SK-N-MC (cell line): ENCODE measurements around the gene CADPS.

ENCODE experiments used
- EZH2 ChIP-seq: fragments of 200-600 bp; sonication (generic); IDR thresholded peaks from one replicate; pipeline ENCODE4 v1.6.1; 2017; ENCODE audit warnings: antibody characterized with exemption
- POLR2AphosphoS5 ChIP-seq: IDR thresholded peaks from 2 replicates; pipeline ENCODE4 v1.6.1; 2012; ENCODE audit warnings: mild to moderate bottlenecking, low read depth, low read length, borderline replicate concordance

DNA sequence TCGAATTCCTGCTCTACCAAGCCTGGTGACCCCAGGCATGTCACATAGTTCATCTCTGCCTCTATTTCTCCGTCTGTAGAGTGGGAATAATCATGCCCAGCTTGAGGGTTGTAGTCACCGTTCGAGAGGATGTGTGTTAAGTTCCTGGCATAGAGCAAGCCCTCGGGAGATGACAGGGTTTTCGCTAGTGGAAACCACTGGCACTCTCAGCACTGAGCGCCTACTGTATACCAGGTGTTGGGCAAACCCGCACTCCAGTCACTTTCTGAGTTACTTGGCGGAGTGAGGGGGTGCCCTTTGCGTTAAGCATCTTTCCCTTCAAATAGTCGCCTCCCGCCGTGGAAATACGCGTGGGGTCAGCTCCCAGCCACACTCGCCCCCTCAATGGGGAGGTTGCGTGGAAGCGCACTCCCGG is 506.9 kb downstream of the CADPS start:
- TF ChIP-seq EZH2 (no peak), POLR2AphosphoS5 (no peak)
